Body of pancreas (tissue), 4 donors: ENCODE measurements around the gene HHAT.

Source experiments
- POLR2A ChIP-seq, 3 donors: fragments of 450-650 bp; IDR thresholded peaks; one replicate each; pipeline ENCODE4 v1.6.1; 2016; ENCODE audit warnings: antibody characterized with exemption in 3 of 3, mild to moderate bottlenecking in 2 of 3
- TF ChIP-seq, protein P1 (sequence below), 7 experiments: fragments of 450-650 bp in 4 of 7; fragments of 200-600 bp in 3 of 7; sonication (generic) in 3 of 7; IDR thresholded peaks; one replicate each; pipeline ENCODE4 v1.5.1; 2016 to 2019; ENCODE audit warnings: antibody characterized with exemption in 7 of 7

DNA sequence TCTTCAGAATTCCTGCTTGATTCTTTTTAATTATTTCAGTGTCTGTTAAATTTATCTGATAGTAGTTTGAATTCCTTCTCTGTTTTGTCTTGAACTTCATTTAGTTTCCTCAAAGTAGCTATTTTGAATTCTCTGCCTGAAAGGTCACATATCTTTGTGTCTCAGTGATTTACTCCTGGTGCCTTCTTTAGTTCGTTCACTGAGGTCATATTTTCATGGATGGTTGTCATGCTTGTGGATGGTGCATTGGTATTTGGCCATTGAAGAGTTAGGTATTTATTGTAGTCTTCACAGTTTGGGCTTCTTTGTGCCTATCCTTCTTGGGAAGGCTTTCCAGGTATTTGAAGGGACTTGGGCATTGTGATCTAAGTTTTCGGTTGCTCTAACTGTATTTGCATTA is 267.9 kb downstream of the HHAT start:
- no peak for TF ChIP-seq POLR2A (IDR thresholded peaks at IDR 0.05)
- TF ChIP-seq, protein P1, sequence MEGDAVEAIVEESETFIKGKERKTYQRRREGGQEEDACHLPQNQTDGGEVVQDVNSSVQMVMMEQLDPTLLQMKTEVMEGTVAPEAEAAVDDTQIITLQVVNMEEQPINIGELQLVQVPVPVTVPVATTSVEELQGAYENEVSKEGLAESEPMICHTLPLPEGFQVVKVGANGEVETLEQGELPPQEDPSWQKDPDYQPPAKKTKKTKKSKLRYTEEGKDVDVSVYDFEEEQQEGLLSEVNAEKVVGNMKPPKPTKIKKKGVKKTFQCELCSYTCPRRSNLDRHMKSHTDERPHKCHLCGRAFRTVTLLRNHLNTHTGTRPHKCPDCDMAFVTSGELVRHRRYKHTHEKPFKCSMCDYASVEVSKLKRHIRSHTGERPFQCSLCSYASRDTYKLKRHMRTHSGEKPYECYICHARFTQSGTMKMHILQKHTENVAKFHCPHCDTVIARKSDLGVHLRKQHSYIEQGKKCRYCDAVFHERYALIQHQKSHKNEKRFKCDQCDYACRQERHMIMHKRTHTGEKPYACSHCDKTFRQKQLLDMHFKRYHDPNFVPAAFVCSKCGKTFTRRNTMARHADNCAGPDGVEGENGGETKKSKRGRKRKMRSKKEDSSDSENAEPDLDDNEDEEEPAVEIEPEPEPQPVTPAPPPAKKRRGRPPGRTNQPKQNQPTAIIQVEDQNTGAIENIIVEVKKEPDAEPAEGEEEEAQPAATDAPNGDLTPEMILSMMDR (IDR thresholded peaks at IDR 0.05), result no peak
